Stimulated activated CD4-positive, alpha-beta T cell treated with anti-CD3 and anti-CD28 coated beads, Interleukin-1b, Interleukin-23, amount 100 ng/mL, for 1 hour (primary cell): ENCODE results near the gene FAM120B.

ENCODE experiments used
- DNase-seq, 2 donors: peaks; one replicate each; pipeline ENCODE4 v3.0.0-alpha.2; 2020; ENCODE audit warnings: low read depth in 2 of 2

Gene FAM120B

DNA sequence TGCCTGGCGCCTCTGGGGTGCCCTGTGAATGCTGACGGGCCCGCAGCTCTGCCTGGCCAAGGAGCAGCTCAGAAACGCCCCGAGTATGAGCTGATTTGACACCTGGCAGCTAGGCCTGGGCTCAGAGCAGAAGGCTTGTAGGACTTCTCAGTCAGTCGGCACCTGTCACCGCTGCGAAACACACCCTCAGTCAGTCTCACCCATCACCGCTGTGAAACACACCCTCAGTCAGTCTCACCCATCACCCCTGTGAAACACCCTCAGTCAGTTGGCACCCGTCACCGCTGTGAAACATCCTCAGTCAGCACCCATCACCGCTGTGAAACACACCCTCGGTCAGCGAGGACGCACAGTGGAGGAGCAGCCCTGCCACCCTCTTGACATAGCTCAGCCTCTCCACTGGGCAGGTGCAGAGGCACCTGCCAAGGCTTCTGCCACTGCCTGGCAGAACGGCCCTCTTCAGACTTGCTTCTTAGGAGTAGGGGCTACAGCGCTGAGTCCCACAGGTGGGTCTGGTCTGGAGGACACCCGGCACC, 137.6 kb downstream of the FAM120B start:
- DNase-seq: no peak

DNA sequence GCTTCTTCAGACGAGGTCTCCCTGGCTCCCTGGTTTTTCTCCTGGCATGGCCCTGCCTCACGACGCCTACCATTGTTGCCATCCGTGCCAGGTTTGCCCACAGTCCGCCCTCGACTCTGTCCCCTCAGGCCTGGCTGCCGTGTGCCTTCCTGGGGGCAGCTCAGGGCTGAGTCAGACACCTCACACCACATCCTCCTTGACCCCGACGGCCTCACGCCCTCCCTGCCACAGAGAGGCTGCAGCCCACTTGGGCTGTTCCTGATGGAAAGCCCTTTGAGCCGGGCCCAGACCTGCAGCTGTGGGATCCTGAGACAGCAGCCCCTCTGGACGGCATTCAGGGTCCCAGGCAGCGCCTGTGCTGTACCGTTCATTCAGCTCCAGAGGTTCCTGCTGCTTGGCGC, 138.3 kb downstream of the FAM120B start:
- no peak for DNase-seq

DNA sequence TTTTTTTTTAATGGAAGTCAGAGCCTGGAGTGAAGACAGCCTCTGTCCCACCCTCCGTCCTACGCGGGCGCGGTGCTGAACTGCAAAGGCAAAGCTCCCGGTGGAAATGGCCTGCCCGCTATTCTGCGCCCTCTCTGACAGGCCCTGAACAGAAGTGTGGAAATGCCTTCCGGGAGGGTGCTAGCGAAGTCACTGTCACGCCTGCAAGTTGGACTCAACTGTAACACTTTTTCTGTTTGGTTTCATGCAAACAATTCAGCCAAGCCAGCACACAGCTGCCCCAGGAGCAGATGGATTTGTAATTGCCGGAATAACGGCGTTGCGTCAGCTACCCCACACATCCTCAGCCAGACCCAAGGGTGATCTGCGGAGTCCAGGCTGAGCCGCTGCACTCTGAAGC, 138.9 kb downstream of the FAM120B start:
- DNase-seq: no peak

DNA sequence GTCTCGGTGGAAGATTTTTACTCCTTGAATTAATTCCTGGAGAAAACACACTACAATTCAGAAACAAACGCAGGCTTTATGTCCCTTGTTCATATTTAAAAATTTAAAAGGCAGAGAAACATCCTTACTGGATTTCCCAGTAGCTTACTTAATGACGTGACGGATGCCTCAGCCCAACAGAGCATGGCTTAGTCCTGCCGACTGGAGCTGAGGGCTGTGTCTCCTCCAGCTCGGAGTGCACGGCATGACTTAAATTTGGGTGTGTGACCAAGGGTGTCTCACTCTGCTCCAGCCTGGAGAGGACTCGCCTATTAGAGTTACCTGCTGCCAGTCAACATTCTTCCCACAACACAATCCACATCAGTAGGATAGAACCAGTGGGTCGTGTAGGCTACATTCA, 139.4 kb downstream of the FAM120B start:
- no peak for DNase-seq

DNA sequence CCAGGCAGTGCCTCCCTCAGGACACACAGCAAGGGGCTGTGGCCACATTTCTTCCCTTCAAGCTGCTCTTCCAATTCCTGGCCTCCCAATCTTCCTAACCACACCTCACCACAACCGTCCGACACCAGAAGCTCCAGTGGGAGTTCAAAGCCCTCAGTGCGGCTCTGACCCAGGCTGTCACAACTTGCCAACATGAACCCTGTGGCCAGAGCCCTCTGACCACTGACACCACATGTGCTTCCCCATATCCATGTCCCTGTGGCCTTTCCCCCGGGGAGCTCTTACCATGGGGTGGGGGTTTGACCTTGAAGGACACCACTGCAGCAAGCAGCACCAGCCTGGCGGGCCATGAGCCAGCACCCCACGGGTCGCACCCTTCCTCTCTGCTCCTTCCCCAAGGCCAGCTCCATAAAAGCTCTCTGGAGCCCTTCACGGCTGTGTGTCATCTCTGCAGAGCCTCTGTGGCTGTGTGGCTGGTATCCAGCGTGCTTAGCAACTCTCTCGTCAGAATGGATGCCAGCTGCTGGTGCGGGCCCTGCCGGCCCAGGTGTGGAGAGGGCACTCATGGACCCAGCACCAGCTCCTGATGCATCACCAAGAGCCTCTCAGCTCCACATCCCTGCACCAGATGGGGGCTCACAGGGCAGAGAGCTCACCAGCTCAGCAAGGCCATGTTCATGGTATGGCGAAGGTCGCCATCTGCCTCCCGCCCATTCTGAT, 140.4 kb downstream of the FAM120B start:
- DNase-seq: no peak

DNA sequence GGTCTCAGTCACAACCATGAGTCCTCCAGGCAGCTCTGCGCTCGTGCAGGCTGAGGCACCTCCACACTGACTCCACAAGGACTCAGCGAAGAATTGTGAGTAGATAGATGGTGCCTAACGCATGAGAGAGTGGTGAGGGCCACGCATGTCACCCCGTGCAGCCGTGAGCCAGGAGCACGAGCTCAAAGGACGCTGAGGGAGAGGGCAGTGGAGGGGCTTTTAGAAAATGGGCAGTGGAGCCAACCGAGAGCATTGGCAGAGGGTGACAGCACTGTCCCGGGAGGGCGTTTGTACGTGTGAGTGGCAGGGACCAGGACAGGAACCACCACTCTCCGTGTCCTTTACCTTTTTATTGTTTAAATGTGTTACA, 141.0 kb downstream of the FAM120B start:
- DNase-seq: no peak

DNA sequence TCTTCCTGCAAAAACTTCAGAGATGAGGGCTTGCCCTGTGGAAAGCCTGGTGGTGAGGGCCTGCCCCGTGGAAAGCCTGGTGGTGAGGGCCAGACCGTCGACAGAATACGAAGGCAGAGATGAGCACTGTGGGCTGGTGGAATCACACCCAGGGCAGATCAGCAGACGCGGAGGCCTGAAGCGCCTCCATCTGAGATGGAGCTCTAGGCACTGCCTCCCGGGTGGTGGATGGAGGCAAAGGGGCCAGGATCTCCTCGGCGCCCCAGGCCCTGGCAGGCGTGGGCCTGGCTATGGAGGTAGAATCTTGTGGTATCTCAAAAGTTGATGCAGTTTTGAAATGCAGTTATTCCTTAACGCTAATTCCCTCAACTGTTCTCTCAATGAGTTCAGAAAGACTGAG, 141.8 kb downstream of the FAM120B start:
- DNase-seq: no peak

DNA sequence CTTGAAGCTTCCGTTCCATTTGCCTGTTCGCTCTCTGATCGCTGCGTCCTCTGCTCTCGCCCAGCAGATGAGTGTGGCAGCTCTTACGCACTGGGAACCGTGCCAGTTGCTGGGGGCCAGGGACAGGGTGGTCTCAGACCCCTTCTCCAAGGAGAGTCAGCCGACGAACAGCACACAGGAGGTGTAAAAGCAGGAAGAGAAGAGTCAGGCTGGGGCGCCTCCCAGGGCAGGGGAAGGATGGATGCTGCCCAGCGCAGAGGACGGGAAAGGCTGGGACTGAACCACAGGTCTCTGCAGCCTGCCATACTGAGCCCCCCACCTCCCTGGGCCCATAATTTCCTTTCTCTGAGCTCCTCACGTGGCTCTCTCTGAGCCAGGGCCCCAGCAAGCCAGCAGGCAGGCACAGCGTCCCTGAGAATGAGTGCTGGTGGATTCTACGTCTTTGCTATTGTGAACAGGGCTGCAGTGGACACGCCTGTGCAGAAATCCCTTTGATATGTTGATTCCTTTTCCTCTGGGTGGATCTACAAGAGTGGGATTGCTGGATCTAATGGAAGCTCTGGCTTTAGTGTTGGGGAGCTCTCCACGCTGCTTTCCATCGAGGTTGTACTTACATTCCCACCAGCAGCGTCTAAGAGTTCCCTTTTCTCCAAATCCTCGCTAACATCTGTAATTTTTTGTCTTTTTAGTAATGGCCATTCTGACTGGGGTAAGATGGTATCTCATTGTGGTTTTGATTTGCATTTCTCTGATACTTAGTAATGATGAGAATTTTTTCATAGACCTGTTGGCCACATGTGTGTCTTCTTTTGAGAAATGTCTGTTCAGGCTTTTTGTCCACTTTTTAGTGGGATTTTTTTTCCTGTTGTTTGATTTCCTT, 142.4 kb downstream of the FAM120B start:
- no peak for DNase-seq

DNA sequence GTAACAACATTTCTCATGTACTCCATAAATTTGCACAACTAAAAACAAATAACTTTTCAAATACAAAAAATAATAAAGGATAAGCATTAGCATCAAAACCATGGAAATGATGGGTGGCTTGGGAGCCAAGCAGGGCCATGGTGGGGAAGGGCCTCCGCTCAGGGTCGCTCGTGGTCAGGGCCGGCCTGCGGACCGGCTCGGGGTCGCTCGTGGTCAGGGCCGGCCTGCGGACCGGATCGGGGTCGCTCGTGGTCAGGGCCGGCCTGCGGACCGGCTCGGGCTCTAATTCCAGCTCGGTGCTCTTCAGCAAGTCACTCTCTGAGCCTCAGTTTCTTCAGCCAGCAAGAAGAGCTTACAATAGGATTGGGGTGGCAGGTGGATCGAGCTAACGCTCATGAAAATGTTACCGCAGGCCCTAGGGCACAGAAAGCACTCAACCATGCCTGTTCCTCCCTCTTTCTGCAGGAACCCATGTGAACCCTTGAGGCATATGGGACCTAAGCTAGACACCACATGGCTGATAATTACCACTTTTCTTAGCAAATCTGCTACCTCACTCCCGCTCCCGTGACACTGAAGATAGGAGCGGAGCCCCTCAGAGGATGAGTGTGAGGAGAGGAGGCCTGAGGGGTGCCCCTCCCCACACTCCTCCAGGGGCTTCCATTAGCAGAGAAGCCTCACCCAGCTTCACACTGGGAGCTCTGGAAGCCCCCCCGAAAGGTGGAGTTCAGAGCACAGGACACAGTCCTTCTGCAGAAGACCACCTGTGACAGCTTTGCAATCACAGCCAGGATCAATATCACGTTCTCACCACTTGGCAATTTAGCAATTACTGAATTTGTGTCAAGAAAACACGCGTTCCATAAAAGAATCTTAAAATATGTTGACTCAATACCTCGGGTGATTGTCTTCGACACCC, 143.5 kb downstream of the FAM120B start:
- no peak for DNase-seq

DNA sequence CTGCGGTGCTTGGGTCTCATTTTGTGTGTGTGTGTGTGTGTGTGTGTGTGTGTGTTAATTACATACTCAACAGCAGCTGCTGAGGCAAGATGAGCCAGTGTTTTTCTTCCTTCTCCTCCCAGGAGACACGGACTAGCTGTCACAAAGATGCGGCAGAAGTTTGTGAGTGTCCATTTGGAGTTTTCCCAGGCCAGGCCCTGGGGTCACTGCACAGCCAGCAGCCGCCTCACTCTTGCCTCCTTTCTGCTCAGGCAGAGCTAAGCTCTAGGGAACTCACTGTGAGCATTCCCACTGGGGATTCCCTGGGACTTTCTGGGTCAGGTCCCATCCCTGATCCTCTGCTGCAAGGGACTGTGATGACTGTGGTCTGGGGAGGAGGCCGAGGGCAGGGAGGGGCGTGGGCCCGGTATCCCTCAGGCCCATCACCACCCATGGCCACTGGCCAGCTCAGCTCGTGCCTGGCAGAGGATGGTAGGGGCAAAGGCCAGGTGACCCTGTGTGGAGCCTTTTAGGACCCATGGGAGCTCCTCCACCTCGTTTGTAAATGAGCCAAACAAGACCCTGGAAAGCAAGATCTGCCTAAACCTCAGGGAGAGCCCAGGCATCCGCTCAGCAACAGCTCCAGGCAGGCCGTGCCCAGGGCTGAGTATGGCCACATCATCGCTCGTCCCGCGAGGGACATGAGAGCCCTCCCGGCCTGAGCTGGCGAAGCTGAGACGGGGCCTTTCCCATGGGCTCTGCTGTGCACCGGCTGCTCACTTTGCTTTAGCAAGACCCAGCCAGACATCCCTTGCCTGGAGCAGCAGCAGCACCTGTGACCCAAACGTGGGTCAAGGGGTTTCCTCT, 144.6 kb downstream of the FAM120B start:
- DNase-seq: no peak

DNA sequence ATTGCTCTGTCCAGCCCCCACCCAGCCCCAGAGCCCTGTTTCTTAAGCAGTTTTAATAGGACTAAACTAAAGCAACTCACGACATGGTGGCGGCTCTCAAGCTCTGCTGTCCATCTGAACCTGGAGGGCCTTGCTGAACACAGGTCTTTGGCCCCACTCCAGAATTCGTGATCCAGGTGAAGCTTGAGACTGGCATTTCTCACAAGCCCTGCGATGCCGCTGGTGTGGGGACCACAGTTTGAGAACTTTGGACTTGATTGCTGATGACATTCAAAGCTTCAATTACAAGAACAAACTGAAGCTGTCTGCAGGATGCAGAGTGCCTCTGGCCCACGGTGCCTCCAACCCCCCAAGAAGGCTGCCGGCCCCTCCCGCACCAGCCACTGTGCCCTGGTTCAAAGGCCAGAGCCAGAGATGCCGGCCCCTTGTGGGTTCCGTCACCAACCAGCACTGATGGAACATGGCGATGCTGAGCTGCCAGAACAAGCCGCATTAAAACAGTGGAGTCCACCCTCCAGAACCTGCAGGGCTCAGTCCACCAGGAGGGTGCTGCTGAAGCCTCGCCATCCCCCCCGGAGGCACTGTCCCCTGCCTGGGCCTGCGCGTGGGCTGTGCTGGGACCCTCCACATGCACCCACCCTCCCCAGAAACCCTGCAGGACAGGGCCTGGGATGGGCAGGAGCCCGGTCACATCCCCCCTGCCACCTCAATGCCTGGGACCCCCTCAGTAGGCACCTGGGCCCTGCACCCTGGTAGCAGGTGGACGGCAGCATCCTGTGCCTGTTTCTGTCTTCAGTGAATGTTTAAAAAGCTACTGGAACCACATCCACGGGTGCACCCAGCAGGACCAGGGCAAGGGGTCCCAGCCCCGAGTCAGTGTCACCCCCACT, 145.4 kb downstream of the FAM120B start:
- no peak for DNase-seq

DNA sequence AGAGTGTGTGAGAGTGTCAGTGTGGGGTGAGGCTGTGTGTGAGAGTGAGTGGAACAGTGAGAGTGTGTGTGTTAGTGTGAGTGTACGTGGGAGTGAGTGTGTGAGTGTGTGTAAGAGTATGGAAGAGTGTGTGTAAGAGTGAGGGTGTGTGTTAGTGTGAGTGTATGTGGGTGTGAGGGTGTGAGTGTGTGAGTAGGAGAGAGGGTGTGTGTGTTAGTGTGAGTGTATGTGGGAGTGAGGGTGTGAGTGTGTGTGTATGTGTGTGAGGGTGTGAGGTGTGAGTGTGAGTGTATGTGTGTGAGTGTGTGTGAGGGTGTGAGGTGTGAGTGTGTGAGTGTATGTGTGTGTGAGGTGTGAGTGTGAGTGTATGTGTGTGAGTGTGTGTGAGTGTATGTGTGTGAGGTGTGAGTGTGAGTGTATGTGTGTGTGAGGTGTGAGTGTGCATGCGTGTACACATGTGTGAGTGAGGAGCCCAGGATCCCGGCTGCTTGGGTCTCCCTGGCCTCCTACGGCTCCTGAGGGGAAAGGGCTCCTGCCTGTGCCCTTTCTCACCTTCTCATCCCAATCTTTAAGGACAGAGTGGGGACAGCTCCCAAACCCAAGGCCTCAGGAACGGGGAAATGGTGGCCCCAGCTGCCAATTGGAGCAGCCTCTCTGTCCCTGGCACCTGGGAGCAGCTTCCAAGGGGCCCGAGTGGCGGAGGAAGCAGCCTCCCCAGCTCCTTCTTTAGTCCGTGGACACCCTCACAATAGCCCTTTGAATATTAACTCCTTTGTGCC, 146.4 kb downstream of the FAM120B start:
- DNase-seq: no peak

DNA sequence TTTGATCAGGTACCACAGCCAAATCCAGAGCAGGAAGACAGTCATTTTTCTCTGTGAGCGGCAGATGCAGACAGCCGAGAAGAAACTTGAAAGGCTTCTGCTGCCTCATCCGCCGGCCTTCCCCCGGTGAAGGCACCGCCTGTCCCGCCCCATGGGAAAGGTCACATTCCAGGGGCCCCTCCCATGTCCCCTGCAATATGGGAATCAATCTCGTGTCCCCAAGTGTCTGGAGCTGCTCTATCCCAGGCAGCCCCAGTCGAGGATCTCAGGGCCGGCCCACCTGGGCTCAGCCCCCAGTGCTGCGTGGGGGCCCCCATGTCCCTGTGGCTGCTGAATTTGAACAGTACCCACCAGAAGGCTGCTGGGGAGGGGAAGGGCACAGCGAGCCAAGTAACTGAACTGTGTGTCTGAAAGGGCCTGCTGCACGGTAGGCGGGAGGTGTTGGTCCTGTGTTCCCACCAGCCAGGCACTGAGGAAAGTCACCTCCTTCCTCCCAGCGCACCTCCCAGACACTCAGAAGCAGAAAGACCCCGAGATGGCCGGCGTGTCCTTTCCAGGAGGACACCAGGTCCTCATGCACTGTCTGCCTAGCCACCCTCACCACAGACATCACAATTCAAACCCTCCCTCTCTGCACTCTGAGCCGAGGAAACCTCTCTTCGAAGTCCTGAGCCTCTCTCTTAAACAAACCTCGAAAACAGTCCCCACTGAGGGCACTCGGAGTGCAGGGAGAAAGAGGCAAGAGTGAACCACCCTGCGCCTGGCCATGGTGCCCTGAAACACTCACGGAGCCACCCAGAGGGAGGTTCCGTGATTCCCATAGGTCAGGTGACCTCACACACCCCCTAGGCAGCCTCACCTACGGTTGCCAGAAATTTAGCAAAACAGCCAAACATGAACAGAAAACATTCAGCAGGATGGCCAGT, 147.3 kb downstream of the FAM120B start:
- DNase-seq: no peak

DNA sequence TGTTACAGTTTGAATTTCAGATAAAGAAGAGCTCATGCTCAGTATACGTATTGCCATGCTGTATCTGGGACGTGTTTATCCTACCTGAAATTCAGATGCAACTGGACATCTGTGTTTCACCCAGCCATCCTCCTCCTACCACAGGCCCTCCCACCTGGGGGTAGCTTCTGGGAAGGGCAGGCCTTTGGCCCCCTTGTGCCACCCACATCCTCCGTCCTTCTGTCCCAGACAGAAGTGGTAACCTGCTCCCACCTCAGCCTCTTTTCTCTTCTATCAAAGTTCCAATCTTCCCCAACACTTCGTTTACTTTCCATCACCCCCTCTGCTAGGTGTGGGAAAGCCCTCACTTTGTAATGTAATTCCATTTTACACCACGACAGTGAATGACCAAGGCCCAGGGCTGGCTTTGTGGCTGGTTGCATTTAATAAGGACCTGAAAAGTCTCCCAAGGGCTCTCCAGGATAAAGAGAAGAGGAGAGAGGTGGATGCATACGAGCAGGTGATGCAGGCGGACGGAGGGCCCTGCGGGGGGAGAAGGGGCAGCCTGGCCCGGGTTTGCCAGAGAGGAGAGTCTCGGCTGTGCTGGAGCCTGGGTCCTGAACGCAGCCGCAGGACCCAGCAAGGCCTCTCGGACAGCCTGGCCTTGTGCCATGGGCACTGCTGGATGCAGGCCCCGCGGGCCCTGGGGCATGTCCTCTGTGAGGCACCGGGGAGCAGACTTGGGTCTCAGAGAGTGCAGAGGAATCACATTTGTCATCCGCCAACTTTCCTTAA, 148.1 kb downstream of the FAM120B start:
- DNase-seq: no peak

DNA sequence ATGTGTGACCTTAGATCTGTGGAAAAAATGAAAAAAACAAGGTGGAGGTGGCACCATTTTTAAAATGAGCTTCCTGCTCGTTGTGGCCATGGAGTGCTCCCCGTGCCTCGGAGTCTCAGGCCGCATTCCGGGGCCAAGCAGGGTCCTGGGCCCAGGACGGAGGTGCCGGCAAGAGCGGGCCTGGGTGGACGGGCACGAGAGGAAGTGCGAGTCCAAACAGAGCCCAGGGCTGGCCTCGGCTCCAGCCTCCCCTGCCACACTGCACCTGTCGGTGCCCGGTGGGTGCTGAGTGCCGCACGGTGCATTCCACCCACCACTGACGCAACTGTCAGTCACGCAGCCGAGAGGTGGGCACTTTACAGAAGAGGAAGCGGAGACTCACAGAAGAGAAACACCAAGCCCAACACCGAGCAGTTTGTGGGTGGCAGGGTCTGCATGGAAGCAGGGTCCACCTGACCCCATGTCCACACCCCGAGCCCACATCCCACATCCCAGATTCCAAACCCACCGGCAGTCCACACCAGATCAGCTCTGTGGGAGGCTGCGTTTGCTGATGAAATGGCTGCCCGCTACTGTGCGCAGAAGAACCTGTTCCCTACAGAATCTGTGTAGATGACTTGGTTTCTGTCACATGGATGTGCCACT, 148.9 kb downstream of the FAM120B start:
- DNase-seq: no peak

DNA sequence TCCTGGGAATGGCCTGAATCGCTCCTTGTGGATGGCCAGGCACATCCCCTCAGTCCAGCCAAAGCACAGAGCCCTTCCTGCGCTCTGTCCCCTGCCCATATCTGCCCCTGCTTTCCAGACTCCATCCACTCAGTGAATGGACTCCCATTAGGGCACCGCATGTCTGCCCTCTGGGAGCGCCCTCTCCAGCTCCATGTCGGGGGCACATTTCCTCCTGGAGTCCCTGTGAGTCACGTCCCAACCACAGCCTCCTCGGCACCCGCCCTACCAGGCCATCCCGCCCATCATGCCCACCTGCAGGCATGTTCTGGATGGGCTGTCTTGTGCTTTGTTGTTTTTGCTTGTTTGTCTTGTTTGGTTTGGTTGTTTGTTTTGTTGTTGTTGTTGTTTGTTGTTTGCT, 149.8 kb downstream of the FAM120B start:
- no peak for DNase-seq
